GM18505 (cell line): ENCODE measurements around the gene NOSTRIN.
"Not testable (repeated sequence)": the region's sequence is repeated elsewhere in the genome, so short reads cannot be mapped to it uniquely, and the experiment has no call there.

Experiments used
- ATAC-seq: cut with Tn5 transposase; IDR thresholded peaks from one replicate; pipeline ENCODE4 v1.9.1; 2021; ENCODE audit not compliant: unreplicated experiment
- POLR2A ChIP-seq: IDR thresholded peaks from 4 replicates; pipeline ENCODE4 v1.6.1; 2011; ENCODE audit warnings: borderline replicate concordance; ENCODE audit not compliant: insufficient read depth, insufficient read length; ENCODE audit errors: extremely low read depth

Gene NOSTRIN

DNA sequence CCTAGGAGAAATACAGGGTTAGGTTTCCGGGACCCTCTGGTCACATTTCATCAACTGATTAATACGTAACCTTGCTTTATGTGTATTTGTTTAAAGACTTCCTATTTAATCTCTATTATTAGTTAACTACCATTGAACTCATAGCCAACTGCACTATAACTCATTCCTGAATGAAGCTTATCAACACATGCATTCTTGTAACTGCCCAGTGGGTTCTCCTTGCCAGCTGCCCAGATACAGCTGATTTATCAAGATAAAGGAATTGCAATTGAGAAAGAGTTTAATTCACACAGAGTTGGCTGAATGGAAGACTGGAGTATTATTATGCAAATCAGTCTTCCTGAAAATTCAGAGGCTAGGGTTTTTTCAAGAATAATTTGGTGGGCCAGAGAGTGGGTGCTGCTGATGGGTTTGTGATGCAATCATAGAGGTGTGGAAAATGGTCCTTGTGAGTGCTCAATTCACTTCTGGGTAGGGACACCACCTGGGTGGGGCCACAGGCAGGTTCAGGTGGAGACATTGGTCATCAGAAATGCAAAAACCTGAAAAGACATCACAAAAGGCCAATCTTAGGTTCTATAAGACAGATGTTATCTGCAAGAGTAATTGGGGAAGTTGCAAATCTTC lies 21.1 kb upstream of the NOSTRIN start:
- TF ChIP-seq POLR2A = no peak
- ATAC-seq = no peak

GRCh38 chr2:168782271-168782670 lies 20.2 kb upstream of the NOSTRIN start:
- TF ChIP-seq POLR2A = no peak
- ATAC-seq = no peak

DNA sequence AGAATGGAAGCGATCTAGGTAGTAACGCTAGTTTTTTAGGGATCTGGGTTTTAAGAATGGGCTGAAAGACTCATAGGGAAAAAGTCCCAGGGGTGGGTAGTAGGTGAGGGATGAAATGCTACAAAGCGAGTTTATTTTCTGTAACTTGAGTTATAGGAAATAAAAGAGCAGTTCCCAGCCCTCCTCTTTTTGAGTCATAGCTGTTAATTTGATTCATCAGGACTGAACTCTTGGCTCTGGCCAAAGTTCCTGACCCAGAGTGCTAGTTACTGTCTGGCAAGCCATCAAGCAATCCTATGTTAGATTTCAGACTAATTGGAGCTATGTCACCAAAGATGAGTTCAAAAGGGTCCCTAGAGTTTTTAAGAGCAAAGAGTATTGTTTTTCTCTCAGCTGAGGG lies 17.4 kb upstream of the NOSTRIN start:
- no peak for TF ChIP-seq POLR2A
- no peak for ATAC-seq

DNA sequence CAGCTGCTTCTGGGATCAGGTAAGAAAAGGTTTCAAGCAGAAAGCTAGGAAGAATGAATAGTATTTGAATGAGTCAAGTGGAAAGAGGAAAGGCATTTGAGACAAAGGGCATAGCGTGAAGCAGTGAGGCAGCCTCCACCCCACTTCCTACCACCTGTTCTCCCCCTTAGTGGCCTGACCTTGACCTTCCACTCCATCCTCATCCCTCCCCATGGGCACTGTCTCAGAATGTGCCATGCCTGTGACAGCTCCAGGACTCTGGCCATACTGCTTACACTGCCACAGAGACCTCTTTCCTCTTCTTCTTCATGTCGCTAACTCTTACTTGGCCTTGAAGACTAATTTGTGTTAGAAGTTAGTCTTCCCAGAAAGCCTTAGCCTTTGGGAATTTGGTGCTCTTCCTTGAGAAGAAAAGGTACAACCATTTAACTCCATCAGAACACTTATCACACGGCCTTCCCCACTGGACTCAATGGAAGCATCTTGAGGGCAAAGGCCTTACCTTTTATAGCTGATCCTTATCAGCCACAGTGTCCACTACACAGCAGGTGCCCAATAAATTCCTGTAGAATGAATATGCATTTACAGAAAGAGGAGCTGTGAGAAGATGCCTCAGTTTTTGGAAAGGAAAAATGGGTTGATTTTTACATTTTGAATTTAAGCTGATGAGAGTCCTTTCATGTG lies 15.2 kb upstream of the NOSTRIN start:
- TF ChIP-seq POLR2A = no peak
- no peak for ATAC-seq

GRCh38 chr2:168787782-168788376 lies 14.6 kb upstream of the NOSTRIN start:
- ATAC-seq = no peak
- TF ChIP-seq POLR2A = no peak

- no peak for TF ChIP-seq POLR2A
- ATAC-seq = no peak
Observed at GRCh38 chr2:168789776-168790175, 12.7 kb upstream of the NOSTRIN start.

GRCh38 chr2:168790226-168790902 lies 12.1 kb upstream of the NOSTRIN start:
- no peak for TF ChIP-seq POLR2A
- ATAC-seq = no peak

DNA sequence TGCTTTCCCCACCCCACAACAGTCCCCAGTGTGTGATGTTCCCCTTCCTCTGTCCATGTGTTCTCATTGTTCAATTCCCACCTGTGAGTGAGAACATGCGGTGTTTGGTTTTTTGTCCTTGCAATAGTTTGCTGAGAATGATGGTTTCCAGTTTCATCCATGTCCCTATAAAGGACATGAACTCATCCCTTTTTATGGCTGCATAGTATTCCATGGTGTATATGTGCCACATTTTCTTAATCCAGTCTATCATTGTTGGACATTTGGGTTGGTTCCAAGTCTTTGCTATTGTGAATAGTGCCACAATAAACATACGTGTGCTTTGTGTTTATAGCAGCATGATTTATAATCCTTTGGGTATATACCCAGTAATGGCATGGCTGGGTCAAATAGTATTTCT lies 11.3 kb upstream of the NOSTRIN start:
- ATAC-seq = not testable (repeated sequence)

GRCh38 chr2:168793596-168793995 lies 8.8 kb upstream of the NOSTRIN start:
- ATAC-seq = no peak
- no peak for TF ChIP-seq POLR2A

GRCh38 chr2:168794968-168795367 lies 7.5 kb upstream of the NOSTRIN start:
- ATAC-seq = no peak
- no peak for TF ChIP-seq POLR2A

DNA sequence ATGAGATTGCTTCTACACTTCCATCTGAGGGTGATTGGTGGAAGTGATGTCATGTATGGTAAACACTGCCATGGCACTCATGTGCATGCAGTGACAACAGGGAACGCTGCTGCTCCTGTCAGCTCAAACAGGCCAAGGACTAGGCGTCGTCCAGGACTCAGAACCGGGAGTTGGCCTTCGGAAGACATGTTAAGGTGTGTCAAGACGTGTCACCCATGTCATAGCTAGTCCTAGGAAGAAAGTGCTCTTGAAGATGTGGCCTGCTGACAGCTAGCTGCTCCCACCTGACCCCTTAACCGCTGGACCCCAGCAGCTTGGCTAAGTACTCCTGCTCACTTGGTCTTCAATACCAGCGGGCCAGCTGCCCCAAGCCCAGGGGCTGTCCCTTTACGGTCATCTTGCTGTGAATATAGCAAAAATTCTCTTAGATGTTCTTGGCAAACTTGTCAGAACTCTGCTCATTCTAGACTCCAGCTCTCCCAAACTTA lies 6.3 kb upstream of the NOSTRIN start:
- ATAC-seq = no peak
- no peak for TF ChIP-seq POLR2A

DNA sequence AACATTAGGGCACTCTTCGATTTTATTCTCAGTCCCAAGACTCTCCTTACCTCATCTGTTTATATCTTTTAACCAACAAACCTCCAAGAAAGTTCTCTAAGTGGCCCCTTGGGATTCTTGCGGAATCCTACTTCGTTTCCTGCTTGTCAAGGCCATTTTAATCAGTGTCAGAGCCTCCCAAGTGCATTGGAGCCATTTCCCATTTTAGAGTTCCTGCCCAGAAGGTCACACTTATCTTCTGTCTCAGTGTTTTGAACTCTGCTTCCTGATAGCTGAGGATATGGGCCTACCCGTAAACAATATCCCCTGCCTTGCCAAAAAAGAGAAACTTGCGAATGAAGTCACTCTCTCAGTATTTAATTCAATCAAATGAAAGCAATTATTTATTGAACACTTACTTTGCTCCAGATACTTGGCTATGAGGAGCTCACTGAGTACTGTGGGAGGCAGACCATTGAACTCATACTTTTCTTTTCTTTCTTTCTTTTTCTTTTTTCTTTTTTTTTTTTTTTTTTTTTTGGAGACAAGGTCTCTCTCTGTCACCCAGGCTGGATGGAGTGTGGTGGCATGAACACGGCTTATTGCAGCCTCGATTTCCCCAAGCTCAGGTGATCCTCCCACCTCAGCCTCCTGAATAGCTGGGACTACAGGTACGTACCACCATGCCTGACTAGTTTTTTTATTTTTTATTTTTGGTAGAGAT lies 5.7 kb upstream of the NOSTRIN start:
- TF ChIP-seq POLR2A = no peak
- no peak for ATAC-seq

DNA sequence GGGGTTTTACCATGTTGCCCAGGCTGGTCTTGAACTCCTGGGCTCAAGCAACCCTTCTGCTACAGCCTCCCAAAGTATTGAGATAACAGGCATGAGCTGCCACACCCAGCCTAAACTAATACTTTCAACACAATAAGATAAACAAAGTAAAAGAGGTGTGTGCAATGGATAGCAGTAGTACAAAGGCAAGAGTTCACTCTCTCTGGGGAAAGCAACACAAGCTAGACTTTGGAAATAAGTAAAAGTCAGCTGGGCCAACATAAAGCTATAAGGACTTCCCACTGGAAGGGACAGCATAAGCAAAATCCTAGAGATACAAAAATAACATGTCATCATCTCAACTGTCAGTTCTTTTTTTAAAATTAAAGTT lies 5.2 kb upstream of the NOSTRIN start:
- no peak for TF ChIP-seq POLR2A
- ATAC-seq = no peak
